PFSK-1 (cell line): ENCODE data around the gene OR4D11. TPM values are rescaled to one million over a fixed set of nuclear protein-coding genes. Genes with fewer than 3 reads are reported as not detected.

Experiments
- FOXP2 ChIP-seq: optimal IDR thresholded peaks from 2 replicates; pipeline ENCODE3; 2011; ENCODE audit warnings: borderline replicate concordance, control low read depth, inconsistent platforms; ENCODE audit not compliant: insufficient read depth; ENCODE audit errors: extremely low read length, extremely low read depth
- POLR2AphosphoS5 ChIP-seq: IDR thresholded peaks from 2 replicates; pipeline ENCODE4 v1.6.1; 2012; ENCODE audit warnings: low read depth, mild to moderate bottlenecking, control low read depth, low read length, moderate library complexity
- REST ChIP-seq, 2 experiments: IDR thresholded peaks; 2 replicates each; pipeline versions ENCODE4 v1.6.1 to v1.8.0; 2011 to 2012; ENCODE audit warnings: low read depth in 2 of 2, low read length in 2 of 2, control low read depth in 1 of 2, inconsistent platforms in 1 of 2, mild to moderate bottlenecking in 1 of 2, moderate library complexity in 1 of 2; ENCODE audit not compliant: insufficient read depth in 1 of 2
- SIN3A ChIP-seq: IDR thresholded peaks from 2 replicates; pipeline ENCODE4 v1.6.1; 2012; ENCODE audit warnings: mild to moderate bottlenecking, low read length, moderate library complexity, borderline replicate concordance; ENCODE audit not compliant: insufficient read depth
- TAF1 ChIP-seq: IDR thresholded peaks from 2 replicates; pipeline ENCODE4 v1.6.1; 2012; ENCODE audit warnings: low read length, control low read depth, borderline replicate concordance; ENCODE audit not compliant: insufficient read depth
- polyA plus RNA-seq: library from polyadenylated mRNA; unstranded; fragments of >200 nt; gene quantifications from one replicate; pipeline ENCODE4 v1.2.1, GENCODE V29; 2012; ENCODE audit warnings: low read depth, missing spikeins; ENCODE audit not compliant: insufficient read length

The OR4D11 gene
- polyA plus RNA-seq = not detected

GRCh38 chr11:59503276-59503675 lies at the start of gene OR4D11:
OR4D11 (plus strand) TSS chr11:59503576; CDS start chr11:59503576, 0 bp downstream.
- TF ChIP-seq REST (IDR thresholded peaks at IDR 0.05; ENCODE audit: insufficient read depth in 1 of 2, low read depth in 2 of 2, low read length in 2 of 2) = no peak
- no peak for TF ChIP-seq FOXP2
- no peak for TF ChIP-seq TAF1
- no peak for TF ChIP-seq SIN3A
- no peak for TF ChIP-seq POLR2AphosphoS5

DNA sequence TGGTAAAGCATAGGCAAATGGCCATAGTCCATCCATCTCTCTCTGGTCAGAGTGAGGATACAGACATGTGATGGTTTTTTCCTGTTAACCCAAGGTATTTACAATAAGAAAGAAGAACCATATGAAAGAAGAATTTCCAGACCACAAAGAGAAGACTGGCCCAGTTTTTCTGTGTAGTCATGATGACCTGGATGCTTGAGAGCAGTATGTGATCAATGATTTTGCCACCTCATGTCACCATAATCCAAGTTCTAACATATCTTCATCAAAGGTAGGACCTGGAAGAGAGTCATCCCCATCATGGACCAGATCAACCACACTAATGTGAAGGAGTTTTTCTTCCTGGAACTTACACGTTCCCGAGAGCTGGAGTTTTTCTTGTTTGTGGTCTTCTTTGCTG lies 46.7 kb upstream of the OR4D11 start, which contains the start of gene OR4D6:
Gene OR4D6 (plus strand): TSS at position 301 of the 400 bp plus-strand sequence. CDS start 0 bp downstream, at position 301.
- no peak for TF ChIP-seq FOXP2
- no peak for TF ChIP-seq REST (IDR thresholded peaks at IDR 0.05; ENCODE audit: insufficient read depth in 1 of 2, low read depth in 2 of 2, low read length in 2 of 2)
- no peak for TF ChIP-seq POLR2AphosphoS5
- TF ChIP-seq SIN3A = no peak
- TF ChIP-seq TAF1 = no peak

GRCh38 chr11:59459916-59460315 lies 43.5 kb upstream of the OR4D11 start:
- no peak for TF ChIP-seq POLR2AphosphoS5
- TF ChIP-seq FOXP2 = no peak
- TF ChIP-seq REST (IDR thresholded peaks at IDR 0.05; ENCODE audit: insufficient read depth in 1 of 2, low read depth in 2 of 2, low read length in 2 of 2) = no peak
- TF ChIP-seq TAF1 = no peak
- no peak for TF ChIP-seq SIN3A

GRCh38 chr11:59463190-59463641 lies 40.2 kb upstream of the OR4D11 start:
- no peak for TF ChIP-seq POLR2AphosphoS5

DNA sequence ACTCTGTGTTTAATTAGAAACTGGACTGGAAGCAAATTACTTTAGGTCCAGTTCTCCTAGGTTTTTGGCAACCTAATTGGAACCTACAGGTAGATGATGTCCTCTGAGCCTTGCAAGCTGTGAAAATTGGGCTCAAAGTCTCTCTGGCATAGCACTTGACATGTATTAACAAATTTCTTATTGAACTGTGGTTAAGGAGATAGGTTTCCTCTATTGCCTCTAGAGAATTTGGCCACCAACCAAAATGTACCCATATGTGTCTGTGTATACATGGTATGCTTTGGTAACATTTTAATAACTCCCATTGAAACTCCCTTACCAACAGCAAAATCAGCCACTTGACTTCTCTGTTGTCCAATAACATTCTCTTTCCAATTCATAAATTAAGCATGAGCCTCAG lies 30.4 kb upstream of the OR4D11 start, which contains the start of gene OR4D10:
Gene OR4D10 (plus strand): TSS at position 301 of the 400 bp plus-strand sequence. CDS start 4,115 bp downstream, outside the sequence.
- TF ChIP-seq SIN3A = no peak
- TF ChIP-seq POLR2AphosphoS5 = no peak
- TF ChIP-seq FOXP2 = no peak
- TF ChIP-seq TAF1 = no peak
- no peak for TF ChIP-seq REST (IDR thresholded peaks at IDR 0.05; ENCODE audit: insufficient read depth in 1 of 2, low read depth in 2 of 2, low read length in 2 of 2)
